AG04450 (cell line): ENCODE measurements around the gene C10orf67. TPM values are rescaled to one million over a fixed set of nuclear protein-coding genes. Genes with fewer than 3 reads are reported as not detected.
"Not testable (repeated sequence)": the region's sequence is repeated elsewhere in the genome, so short reads cannot be mapped to it uniquely, and the experiment has no call there.

ENCODE experiments used
- CTCF ChIA-PET: fragments of 300-600, 350-600 bp; formaldehyde crosslinking; extraction: SDS; loops from one replicate; lab custom pipeline; 2022; ENCODE audit warnings: antibody characterized with exemption, inconsistent platforms; lab: Charles Lee
- POLR2A ChIA-PET: fragments of 350-600 bp; formaldehyde crosslinking; extraction: SDS; loops from one replicate; lab custom pipeline; 2021; ENCODE audit warnings: antibody characterized with exemption, inconsistent platforms; lab: Yijun Ruan, JAX
- DNase-seq: peaks from one replicate; pipeline ENCODE4 v3.0.0-alpha.2; 2011; ENCODE audit warnings: low read depth, low spot score
- H3K27ac ChIP-seq: one replicate; pipeline ENCODE4 v1.5.1; 2012; ENCODE audit warnings: low read depth, low read length, control low read depth
- H3K27me3 ChIP-seq: one replicate; pipeline ENCODE4 v1.6.0; 2012; ENCODE audit warnings: low read length; ENCODE audit not compliant: control insufficient read depth, insufficient read depth
- H3K4me3 ChIP-seq: 2 replicates; pipeline ENCODE4 v1.5.1; 2011; ENCODE audit warnings: mild to moderate bottlenecking, low read depth, low read length, control low read depth
- H3K9me3 ChIP-seq: 2 replicates; pipeline ENCODE4 v1.5.1; 2012; ENCODE audit warnings: low read length; ENCODE audit not compliant: control insufficient read depth, insufficient read depth
- CTCF ChIP-seq: IDR thresholded peaks from 2 replicates; pipeline ENCODE4 v1.5.1; 2011; ENCODE audit warnings: low read depth, low read length, control low read depth, inconsistent platforms
- polyA plus RNA-seq: library from polyadenylated mRNA; depleted of rRNA; stranded (reverse); fragments of >200 nt; gene quantifications from 2 replicates; pipeline ENCODE4 v1.2.3, GENCODE V29; 2011

C10orf67 gene
- polyA plus RNA-seq, 1 experiment = 0.14 TPM

DNA sequence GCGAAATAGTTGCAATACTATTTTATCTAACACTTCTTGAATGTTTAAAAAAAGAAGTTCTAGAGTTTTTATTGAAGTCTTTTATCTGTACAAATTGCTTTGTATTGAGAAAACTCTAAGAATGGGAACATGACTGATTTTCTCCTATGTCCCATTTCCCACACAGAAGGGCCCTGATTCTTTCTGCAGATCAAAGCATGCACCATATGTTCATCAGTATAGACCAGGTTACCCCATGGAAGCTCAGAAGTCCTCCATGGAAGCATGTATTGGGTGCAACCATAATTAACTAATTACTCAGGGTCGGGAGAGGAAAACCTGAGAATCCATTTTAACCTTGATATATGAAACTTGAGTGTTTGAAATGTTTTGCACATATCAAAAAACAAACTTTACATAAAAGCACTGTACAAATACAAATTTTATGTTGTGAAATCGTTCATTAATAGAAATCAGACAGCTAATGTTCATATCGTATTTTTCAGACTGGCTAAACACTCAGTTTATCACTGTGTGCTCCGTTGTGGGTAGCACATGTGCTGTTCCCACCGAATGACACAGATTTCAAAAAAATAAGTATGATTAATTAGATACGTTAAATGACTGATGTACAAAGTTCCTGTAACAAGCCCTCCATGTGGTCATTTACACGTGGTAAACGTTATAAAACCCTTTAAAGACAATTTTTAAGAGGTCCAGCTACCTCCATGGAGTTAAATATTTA is 81.0 kb downstream of the C10orf67 start:
- no peak overlapping the region for H3K4me3 ChIP-seq
- H3K9me3 ChIP-seq = no peaks in the 10 kb centered on the region
- no peak for TF ChIP-seq CTCF
- H3K27ac ChIP-seq = no peak overlapping the region
- no peak for DNase-seq
- no peaks in the 10 kb centered on the region for H3K27me3 ChIP-seq
- CTCF ChIA-PET = no interaction called here
- POLR2A ChIA-PET = no interaction called here

DNA sequence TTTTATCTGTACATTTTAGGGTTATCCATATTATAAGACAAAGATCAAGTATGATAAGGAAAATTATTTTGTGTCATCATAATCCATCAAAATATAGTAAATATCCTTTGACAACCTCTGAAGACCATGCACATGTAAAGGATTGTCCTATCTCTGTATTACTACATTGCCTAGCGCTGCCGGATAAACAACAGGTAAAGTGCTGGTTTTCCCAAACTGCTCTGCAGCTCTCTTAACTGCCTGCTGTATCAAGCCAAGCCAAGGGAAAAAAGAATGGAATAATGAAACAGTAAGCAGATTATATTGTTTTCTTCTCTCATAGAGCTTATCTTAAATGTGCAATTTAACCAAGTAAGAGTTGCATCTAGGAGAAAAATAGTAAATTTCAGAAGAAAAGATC is 81.7 kb downstream of the C10orf67 start:
- ChIA-PET POLR2A (no interaction called here), CTCF (no interaction called here)
- no peak for DNase-seq
- Histone ChIP-seq H3K4me3 (no peak overlapping the region), H3K27me3 (no peaks in the 10 kb centered on the region), H3K27ac (no peak overlapping the region), H3K9me3 (no peaks in the 10 kb centered on the region)
- no peak for TF ChIP-seq CTCF

DNA sequence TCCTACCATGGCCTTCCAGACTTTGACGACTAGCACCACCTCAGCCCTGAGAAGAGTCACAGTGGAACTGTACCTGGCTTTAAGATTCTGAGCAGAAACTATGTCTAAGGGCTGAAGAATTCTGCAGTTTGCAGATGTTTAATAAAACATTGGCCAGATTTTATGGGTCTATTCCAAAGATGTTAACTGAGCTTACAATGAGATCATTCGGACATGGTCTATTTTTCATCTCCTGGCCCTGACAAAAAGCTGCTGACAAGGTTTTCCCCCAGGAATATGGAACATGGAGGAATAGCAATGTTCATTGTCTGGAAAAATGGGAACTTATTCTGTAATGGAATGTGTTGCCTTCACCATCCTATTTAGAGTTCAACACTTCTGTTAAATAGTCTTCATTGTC is 86.1 kb downstream of the C10orf67 start:
- CTCF ChIA-PET = no interaction called here
- Histone ChIP-seq H3K9me3 (no peaks in the 10 kb centered on the region), H3K27me3 (no peaks in the 10 kb centered on the region), H3K4me3 (no peak overlapping the region), H3K27ac (no peak overlapping the region)
- DNase-seq = no peak
- no peak for TF ChIP-seq CTCF
- POLR2A ChIA-PET = no interaction called here

DNA sequence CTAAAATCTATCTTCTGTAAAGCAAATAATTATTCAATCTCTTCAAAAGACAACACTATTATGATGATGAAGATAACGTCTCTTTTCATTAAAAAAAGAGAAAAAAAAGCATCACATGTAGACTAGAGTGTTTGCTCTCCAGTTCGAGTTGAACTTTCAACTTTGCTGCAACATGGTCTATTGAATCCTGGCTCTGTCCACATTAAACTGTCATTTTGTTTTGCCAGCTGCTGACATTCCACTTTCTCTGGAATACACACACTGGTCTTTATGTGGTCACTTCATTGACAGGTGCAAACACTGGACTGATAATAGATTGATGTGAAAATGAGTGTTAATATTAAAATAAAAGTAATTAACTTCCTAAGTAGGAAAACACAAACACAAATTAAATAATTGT is 90.8 kb downstream of the C10orf67 start:
- TF ChIP-seq CTCF = no peak
- ChIA-PET POLR2A (no interaction called here), CTCF (no interaction called here)
- no peak for DNase-seq
- H3K9me3 ChIP-seq = no peaks in the 10 kb centered on the region
- no peak overlapping the region for H3K4me3 ChIP-seq
- no peak overlapping the region for H3K27ac ChIP-seq
- no peaks in the 10 kb centered on the region for H3K27me3 ChIP-seq

- H3K4me3 ChIP-seq, H3K27me3 ChIP-seq, H3K27ac ChIP-seq, H3K9me3 ChIP-seq, CTCF ChIA-PET, POLR2A ChIA-PET, DNase-seq: not testable (repeated sequence)
Observed at GRCh38 chr10:23252859-23253258, 91.7 kb downstream of the C10orf67 start.

- DNase-seq, H3K9me3 ChIP-seq, H3K27ac ChIP-seq, POLR2A ChIA-PET, H3K4me3 ChIP-seq, H3K27me3 ChIP-seq, CTCF ChIA-PET: not testable (repeated sequence)
Observed at GRCh38 chr10:23241779-23242178, 102.8 kb downstream of the C10orf67 start.
